ENCODE results near the gene TMEM271.

Gene TMEM271

DNA sequence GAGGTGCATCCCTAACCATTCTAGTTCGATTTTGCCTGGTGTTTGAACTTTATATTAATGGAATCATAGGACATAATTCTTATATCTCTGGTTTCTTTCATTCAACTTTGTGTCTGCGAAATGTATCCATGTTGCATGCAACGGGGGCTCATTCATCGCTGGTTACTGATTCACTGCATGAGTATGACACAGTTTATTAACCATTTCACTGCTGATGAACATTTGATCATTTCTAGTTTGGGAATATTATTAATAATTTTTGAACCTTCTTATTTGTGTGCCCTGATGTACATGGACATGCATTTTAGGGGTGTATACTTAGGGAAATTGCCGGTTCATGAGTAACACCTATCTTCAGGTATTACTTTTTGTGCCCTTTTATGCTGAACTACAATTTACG, 5.1 kb upstream of the TMEM271 start:
- no peak for DNase-seq (ENCODE audit: low read depth in 1 of 2, low spot score in 1 of 2)

DNA sequence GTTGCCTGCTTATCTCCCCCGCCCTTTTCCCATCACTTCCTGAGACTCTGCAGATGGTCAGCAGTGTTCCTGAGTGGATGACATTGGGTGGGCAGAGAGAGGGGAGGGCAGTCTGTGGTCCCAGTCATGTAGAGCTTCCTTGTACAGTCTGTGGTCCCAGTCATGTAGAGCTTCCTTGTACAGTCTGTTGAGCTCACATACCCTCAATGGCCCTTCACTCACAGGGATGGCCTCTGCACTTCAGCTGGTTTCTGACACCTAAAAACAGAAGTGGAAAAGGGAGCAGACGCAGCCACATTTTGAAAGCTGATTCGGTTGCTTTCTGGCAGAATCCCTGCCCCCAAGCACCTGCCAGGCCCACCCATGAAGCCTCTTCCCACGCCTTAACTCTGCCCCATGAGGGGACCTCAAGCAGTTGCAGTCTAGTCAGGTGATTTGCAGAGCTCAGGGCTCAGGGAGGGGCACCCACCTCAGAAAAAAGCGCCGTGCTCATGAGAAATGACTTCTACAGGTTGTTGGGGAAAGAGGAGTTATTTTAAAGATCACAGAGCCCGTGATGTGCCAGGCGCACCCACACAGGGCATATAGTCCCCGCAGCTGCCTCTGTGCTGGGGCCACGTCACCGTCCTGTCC, 3.6 kb upstream of the TMEM271 start:
- no peak for DNase-seq (ENCODE audit: low read depth in 1 of 2, low spot score in 1 of 2)

DNA sequence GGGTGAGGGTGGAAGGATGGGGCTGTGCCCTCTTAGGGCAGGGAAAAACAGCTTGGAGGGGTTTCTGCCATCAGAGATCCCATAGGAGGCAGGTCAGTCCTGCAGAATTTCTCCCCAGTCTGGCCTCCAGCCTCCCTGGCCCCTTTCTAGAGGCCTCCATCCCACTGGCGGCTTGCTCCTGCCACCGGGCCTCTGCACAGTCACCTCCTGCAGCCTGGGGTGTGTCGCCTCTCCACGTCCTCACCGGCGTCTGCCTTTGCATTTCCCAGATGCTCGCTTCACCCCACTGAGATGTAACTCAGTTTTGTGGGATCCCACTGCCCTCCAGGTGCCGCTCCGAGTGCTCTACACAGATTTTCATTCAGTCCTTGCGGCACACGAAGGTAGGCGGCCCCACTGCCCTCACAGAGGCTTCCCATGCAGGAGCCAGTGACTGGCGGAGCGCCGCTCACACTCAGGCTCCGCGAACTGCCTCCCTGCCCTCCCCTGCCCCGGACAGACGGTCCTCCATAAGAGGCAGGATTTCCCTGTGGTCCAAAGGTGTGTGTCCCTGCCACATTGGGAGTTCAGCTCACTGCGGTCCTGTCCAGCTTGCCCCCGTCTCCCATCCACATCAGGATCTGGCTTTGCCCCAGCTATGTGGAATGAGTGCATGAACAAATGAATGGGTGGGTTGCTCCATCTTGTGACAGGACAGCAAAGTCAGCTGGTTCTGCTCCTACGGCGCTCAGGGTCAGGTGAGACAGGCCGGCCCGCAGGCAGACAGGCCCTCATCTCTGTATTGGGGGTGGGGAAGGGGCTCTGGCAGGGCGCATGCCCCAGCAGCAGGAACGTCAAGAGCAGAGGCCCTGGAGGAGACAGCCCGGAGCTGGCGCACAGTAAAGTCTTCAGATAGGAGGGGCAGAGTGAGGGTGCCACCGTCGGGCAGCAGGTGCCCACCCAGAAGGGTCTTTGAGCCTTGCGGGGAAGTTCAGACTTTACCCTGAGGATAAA, 2.7 kb upstream of the TMEM271 start:
- no peak for DNase-seq (ENCODE audit: low read depth in 1 of 2, low spot score in 1 of 2)

DNA sequence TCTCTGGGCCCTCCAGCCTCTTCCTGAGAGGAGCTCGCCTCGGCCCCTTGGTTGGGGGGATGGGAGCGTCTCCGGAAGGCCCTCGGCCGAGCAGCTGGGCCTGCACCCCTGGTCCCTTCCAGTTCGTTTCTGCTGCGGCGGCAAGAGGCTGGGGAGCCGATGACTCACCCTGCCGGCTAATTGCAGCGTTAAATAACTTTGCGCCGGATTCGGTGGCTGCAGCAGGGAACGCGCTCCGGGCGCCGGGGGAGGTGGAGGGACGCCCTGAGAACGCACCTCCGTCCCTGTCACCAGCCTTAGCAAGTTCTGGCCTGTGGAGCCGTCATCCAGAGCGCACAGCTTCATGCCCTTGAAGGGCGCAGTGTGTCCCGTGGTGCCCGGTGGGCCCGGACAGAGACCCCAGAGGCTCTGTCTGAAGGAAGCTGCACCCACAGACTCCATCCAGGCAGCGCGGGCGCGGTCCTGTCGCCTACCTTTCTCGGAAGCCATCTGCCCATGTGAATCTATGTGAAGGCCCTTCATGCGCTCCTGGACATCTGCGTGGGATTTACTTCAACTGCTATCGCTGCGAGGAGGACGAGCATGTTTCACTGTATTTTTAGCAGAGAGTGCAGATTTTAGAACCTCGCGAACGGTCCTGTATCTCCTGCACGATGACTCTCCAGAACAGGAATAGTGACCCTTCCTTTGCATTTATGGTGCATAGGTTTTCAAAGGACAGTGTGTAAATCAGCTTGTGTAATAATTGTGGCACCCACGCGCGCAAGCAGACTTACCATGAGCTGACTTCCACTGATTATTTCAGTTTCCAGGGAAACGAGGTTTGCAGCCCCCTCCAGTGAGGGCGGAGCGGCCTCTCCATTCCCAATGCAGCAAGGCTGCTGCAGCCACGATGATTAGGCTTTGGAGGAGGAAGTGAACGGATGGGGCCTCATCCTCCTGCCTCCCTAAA, 1.7 kb upstream of the TMEM271 start:
- peak in 1 of 2 donors; percentile 11 for DNase-seq (ENCODE audit: low read depth in 1 of 2, low spot score in 1 of 2)

DNA sequence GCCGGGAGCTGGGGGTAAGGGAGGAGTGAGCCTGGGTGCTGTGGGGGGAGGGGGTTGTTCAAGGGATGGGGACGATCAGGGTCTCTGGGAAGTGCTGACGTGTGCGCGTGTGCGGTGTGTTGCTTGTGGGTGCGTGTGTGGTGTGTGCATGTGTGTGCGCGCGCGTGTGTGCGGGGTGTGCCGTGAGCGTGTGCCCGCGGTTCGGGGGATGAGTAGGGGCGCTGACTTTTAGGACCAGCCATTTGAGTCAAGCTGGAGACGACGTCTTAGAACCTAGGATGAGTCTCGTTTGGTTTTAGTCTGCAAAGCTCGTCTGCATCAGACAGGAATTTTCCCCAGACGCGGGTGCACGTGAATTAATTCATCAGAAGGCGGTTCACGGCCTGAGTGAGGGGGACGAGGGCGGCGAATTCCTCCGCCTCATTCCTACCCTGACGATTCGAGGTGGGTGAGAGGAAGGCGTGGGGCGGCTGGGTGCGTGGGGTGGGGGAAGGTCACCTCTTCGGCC, 950 bp upstream of the TMEM271 start:
- no peak for DNase-seq (ENCODE audit: low read depth in 1 of 2, low spot score in 1 of 2)

DNA sequence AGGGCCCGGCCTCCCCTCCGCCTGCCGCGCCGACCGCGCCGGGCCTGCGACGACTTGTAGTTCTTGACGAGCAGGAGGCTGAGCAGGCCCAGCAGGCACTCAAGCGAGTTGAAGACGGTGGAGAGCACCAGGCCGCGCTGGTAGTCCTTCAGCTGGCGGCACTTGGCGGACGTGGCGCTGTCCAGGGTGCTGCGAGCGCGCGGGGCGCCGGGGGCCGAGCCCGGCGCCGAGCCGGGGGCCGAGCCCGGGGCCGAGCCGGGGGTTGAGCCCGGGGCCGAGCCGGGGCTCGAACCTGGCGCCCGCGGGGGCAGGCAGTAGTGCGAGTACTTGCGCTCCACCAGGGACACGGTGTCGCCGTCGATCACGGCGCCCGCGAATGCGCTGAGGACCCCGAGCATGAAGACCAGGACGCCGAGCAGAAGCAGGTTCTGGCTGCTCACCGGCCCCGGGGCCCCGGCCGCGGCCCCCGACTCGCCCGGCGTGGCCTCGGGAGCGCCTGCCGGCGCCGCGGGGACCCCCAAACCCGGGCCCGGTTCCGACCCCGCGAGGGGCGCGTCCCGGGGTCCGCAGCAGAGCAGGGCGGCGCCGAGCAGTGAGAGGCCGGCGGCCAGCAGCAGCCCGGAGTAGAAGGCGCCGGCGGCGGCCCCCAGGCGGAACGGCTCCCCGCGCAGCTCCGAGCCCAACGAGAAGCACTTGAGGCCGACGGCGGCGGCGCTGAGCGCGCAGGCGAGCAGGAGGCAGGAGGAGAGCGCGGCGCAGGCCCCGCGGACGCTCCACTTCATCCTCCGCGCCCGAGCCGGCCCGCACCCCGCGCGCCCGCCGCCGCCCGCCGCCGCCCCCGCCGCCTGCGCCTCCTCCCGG, 584 bp downstream of the TMEM271 start:
- DNase-seq (ENCODE audit: low read depth in 1 of 2, low spot score in 1 of 2) = no peak

DNA sequence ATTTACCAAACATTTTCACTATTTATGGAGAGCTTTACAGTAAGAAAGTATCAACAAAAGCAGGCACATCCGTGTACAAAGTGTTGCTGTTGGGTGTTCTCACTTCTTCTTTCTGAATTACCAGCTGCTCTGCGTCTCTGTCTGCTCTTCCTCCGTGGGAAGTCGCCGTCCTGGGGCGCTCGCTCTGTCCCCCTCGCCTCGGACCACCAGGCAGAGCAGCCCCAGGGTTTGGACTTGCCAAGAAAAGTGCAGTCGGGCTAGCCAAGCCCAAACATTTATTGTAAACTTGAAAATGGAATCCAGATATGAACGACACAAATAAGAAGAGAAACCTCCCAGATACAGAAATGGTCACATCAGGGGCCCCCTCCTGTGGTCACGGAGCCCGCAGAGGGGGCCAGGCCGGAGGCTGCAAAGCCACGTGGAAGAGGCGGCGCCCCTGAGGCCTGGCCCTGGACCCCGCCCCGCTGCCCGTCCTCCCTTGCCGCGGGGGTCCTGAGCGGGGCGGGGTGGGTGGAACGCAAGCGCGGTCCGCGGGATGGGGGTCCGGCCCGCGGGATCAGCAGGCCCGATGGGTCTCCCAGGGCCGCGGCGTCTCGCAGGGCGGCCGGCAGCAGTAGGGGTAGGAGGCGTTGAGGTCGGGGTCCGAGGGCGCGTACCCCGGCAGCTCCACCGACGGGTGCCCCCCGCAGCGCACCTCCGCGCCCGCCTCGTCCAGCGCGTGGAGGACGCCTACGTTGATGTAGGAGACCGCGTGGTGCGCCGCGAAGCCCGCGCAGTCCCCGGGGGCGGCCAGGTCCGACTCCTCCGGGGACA, 1.5 kb downstream of the TMEM271 start:
- no peak for DNase-seq (ENCODE audit: low read depth in 1 of 2, low spot score in 1 of 2)

DNA sequence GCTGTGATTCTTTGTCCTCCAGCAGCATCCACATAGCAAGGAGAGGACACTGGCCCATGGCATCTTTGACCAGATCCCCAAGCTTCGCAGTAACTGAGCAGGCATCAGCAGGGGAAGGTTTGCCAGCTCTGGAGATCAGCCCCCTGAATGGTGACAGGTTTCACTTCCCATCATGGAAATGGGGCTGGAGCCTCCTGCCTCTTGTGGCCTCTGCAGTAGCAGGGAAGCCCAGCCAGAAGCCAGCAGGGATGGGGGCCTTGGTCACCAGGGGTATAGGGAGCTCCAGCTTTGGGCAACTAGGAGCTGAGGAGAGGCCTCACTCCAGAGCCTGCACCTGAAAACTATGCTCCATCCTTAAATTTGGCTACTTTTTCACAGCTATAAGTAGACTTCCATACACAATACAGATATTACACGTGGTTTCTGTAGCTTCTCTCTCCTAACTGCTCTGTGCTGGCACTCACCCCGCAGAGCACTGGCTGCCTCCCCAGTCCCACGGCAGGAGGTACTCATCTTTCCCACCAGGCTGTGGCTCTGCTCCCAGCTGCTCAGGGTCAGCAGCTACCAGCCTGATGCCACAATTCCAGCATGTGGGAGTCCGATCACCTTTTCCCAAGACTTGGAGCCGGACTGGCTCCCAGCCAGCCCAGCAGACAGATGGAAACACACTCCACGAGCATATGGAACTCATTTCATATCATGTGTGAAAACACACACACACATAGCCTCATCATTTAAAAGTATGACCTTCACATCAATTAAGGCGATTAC, 2.8 kb downstream of the TMEM271 start:
- DNase-seq (ENCODE audit: low read depth in 1 of 2, low spot score in 1 of 2) = no peak

DNA sequence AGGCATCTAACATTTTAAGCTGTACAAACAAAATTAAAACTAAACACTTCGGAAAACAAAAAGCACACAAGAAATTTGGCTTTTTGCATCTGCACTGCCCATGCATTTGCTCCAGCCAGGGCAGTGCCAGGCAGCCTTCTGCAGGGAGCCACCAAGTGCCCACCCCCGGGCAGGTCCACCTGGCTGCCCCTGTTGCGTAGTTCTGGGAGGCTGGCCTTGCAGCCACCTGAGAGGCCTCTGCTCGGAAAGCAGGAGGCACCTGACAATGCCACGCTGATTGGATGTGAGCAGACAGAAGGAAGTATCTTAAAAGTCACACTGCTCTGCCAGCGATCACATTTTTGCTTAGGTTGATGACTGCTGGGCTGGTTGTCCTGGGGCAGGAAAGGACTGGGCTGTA, 3.5 kb downstream of the TMEM271 start:
- DNase-seq (ENCODE audit: low read depth in 1 of 2, low spot score in 1 of 2) = no peak

DNA sequence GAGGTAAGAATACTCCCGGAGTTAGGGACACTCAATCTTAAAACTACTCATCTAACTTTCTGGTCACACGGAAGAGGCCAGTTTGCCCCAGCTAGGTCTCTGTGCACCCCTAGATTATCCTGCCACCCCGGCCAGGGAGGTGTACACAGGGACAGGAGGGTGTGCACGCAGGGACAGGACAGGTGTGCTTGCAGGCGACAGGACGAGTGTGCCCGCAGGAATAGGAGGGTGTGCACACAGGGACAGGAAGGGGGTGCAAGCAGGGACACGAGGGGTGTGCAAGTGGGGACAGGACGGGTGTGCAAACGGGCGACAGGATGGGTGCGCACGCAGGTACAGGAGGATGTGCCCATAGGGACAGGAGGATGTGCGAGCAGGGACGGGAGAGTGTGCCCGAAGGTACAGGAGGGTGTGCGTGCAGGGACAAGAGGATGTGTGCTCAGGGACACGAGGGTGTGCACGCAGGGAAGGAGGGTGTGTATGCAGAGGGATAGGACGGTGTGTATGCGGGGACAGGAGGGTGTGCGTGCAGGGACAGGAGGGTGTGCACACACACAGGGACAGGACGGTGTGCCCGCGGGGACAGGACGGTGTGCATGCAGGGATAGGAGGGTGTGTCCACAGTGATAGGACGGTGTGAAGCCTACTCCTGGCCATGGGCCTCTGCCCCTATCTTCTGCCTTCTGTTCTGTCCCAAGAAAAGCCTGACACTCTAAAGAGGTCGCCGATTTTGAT, 4.1 kb downstream of the TMEM271 start:
- DNase-seq (ENCODE audit: low read depth in 1 of 2, low spot score in 1 of 2) = no peak

DNA sequence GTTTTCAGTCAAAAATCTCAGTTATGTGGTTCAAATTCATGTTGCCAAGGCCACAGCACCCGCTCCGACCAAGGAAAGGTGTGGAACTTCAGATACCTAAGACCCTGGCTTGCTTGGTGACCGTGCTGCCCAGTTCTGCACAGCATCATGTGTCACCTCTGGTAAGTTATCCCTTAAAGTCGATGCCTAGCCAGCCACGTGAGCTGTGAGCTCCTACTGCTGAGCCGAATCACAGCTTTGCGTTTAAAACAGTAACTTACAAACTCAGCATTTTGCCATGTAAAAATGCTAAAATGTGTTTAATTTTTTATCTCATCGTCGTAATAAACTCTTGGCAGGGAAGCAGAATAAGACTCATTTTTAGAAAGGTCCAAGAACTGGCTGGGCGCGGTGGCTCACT, 5.3 kb downstream of the TMEM271 start:
- DNase-seq (ENCODE audit: low read depth in 1 of 2, low spot score in 1 of 2) = no peak

DNA sequence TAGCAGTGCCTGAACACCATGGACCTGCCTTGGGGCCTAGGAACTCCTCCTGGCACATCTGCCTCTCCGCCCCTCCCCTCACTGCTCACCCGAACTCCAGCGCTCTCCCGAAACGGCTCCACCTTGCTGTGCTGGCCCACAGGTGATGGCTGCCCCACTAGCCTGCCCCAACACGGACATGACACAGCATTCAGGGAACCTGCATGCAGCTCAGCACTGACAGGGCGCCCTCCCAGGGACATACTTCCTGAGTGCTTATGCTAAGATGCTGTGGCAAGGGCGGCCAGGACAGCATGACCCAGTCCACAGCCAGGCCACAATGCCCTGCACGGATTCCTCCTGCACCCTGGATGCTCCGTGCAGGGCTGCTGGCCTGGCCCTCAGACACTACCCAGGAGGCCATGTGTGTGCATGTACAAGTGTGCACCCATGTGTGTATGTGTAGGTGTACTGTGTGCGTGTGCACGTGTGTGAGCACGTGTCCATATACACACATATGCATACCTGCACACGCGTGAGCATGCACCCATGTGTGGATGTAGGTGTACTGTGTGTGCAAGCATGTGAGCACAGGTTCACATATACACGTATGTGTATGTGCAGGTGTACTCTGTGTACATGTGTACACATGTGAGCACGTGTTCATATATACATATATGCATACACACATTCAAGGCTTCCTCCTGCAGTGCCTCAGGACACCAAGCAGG, 6.0 kb downstream of the TMEM271 start:
- no peak for DNase-seq (ENCODE audit: low read depth in 1 of 2, low spot score in 1 of 2)

DNA sequence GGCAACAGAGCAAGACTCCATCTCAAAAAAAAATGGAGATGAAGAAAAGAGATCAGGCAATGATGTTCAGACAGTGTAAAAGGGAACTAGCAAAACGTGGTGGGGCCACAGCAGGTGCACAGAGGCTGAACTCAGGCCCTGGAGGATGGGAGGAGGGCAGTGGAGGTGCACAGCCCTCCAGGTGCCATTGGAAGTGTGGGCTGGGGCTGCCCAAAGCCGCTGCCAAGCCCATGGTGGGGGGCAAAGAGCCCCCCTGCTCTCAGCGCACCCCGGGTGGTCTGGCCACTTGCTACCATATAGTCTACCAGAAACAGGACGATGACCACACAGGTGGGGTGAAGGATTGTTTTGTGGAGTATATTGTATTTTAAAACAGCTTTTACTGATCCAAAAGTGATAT, 7.1 kb downstream of the TMEM271 start:
- no peak for DNase-seq (ENCODE audit: low read depth in 1 of 2, low spot score in 1 of 2)

DNA sequence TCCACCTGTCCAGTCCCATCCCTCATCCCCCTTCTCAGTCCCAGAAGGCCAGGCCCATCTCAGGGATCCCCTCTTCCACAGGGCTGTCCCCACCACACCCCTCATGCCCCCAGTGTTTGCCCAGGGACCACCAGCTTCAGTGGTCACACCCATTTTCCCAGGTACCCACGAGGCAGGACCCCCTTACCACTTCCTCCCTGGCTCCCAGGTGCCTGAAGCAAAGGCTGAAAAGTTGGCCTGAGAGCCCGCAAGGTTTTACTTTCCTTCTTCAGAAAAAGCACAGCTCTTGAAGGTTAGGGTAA, 7.8 kb downstream of the TMEM271 start:
- no peak for DNase-seq (ENCODE audit: low read depth in 1 of 2, low spot score in 1 of 2)

DNA sequence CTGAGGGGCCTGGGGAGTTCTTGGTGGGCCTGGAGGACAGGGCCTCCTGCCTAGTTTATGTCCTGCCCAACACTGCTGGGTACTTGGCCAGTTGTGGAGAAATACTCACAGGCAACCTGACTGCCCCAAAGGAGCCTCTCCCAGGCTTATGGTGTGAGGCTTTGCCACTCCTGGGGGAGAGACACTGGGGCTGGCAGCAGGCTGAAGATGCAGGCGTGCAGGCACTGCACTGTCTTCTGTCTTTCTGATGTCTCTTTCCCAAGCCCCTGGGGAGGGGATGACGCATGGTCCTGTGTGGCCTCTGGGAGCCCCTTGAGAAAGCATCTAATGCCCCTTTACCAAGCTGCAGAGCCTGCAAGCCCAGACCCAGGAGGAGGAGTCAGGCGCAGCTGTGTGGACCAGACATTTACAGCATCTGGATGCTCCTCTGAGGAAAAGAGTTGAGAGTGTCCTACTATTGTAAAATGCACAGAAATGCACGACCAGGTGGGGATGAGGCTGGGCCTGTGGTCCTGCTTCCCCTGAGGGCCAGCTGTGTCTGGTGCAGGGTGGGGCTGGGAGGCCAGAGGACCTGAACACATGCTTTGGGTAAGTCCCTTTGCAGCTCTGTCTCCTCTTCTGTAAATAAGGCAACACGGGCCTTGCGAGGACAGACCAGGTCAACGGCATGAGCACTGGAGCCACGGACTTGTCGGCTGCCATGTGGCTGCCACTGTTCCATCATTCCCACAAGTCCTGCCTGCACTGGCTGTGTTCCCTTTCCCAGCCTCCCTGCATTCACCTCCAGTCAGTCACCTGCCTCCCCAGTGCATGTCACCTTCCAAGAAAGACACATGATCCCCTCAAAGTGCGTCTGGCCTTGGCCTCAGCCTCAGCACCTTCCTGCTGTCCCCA, 8.4 kb downstream of the TMEM271 start:
- no peak for DNase-seq (ENCODE audit: low read depth in 1 of 2, low spot score in 1 of 2)

DNA sequence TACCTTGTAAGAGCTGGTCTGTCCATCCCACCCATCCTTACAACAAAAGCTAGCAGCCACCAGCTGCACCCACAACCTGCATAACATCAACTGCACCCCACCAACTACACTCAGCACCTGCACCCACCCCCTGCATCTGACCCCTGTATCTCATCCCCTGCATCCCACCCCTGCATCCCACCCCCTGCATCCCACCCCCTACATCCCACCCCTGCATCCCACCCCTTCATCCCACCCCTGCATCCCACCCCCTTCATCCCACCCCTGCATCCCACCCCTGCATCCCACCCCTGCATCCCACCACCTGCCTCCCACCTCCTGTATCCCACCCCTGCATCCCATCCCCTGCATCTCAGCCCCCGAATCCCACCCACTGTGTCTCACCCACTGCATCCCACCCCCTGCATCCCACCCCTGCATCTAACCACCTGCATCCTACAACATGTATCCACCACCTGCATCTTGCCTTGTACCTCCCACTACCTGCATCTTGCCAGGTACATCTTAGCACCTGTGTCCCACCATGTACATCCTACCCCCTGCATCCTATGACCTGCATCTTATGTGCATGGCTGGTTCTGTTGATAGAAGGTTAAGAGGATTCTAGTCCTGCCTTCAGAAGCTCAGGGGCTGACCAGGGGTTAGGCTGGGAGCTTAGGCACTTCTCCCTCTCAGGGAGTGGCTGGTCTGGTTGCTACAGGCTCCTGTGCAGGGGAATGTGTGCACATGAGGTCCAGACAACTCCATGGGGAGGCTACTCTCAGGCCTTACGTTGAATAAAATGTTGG, 9.4 kb downstream of the TMEM271 start:
- no peak for DNase-seq (ENCODE audit: low read depth in 1 of 2, low spot score in 1 of 2)
